MM.1S (cell line): ENCODE data around the gene JAGN1.
"Not testable (repeated sequence)": the region's sequence is repeated elsewhere in the genome, so short reads cannot be mapped to it uniquely, and the experiment has no call there.

Experiments
- CTCF ChIP-seq: fragments of 300-600 bp; sonication (generic); IDR thresholded peaks from 2 replicates; pipeline ENCODE4 v1.5.1; 2016; ENCODE audit warnings: antibody characterized with exemption, low read length, mixed read lengths
- EZH2 ChIP-seq: fragments of 300-600 bp; sonication (generic); optimal IDR thresholded peaks from 2 replicates; pipeline ENCODE3; 2017; ENCODE audit warnings: low read depth, mild to moderate bottlenecking, antibody characterized with exemption, low read length, mixed read lengths

- TF ChIP-seq CTCF, EZH2: not testable (repeated sequence)
Observed at GRCh38 chr3:9851383-9851782, 39.0 kb upstream of the JAGN1 start.
